ENCODE data around the gene CALM3. TPM values are rescaled to one million over a fixed set of nuclear protein-coding genes. Genes with fewer than 3 reads are reported as not detected.

Gene CALM3
- total RNA-seq, 4 donors from 2014 or later: 54.6 to 72.8 (median 63.1) TPM

GRCh38 chr19:46609511-46610412 lies 8.6 kb downstream of the CALM3 start:
- TF ChIP-seq POLR2A (IDR thresholded peaks at IDR 0.05) (no peak), CTCF (IDR thresholded peaks at IDR 0.05) (no peak)
- peak in 1 of 2 donors; percentile 74 for DNase-seq (ENCODE audit: low spot score in 2 of 2)
- no peak overlapping the region for H3K4me3 ChIP-seq (ENCODE audit: low read depth, poor library complexity, severe bottlenecking)
- intact Hi-C loops (cut with DNase I; ENCODE audit: low total_unique reads): loop anchor here (10.0 kb wide), 1 partner anchor 55 kb away; the partner anchor contains the start of gene DACT3
- 76 to 78% methylated on average over 30 of the region's 30 CpGs for WGBS, 2 donors

- 53 to 57% methylated on average over 5 of the region's 5 CpGs for WGBS, 2 donors
- no peak overlapping the region for H3K4me3 ChIP-seq (ENCODE audit: low read depth, poor library complexity, severe bottlenecking)
- intact Hi-C loops (cut with DNase I; ENCODE audit: low total_unique reads): loop anchor here (10.0 kb wide), 1 partner anchor 54 kb away; the partner anchor contains the start of gene DACT3
- DNase-seq (ENCODE audit: low spot score in 2 of 2): no peak
- TF ChIP-seq POLR2A (IDR thresholded peaks at IDR 0.05) (no peak), CTCF (IDR thresholded peaks at IDR 0.05) (no peak)
Observed at GRCh38 chr19:46610413-46610775, 9.3 kb downstream of the CALM3 start.

- no peak overlapping the region for H3K4me3 ChIP-seq (ENCODE audit: low read depth, poor library complexity, severe bottlenecking)
- WGBS, 2 donors: 65 to 66% methylated on average over 16 to 17 of the region's 17 CpGs
- TF ChIP-seq CTCF (IDR thresholded peaks at IDR 0.05): no peak
- TF ChIP-seq POLR2A (IDR thresholded peaks at IDR 0.05): no peak
- intact Hi-C loops (cut with DNase I; ENCODE audit: low total_unique reads): loop anchor here (10.0 kb wide), 1 partner anchor 54 kb away; the partner anchor contains the start of gene DACT3
- DNase-seq (ENCODE audit: low spot score in 2 of 2): peak in 1 of 2 donors; percentile 79
Observed at GRCh38 chr19:46610851-46611770, 10.0 kb downstream of the CALM3 start.

GRCh38 chr19:46611776-46612175 lies 10.6 kb downstream of the CALM3 start:
- H3K4me3 ChIP-seq (ENCODE audit: low read depth, poor library complexity, severe bottlenecking): no peak overlapping the region
- no peak for DNase-seq (ENCODE audit: low spot score in 2 of 2)
- WGBS, 2 donors: 41 to 51% methylated on average over 6 of the region's 6 CpGs
- intact Hi-C loops (cut with DNase I; ENCODE audit: low total_unique reads): loop anchor here (10.0 kb wide), 1 partner anchor 53 kb away; the partner anchor contains the start of gene DACT3
- no peak for TF ChIP-seq POLR2A (IDR thresholded peaks at IDR 0.05)
- no peak for TF ChIP-seq CTCF (IDR thresholded peaks at IDR 0.05)

- TF ChIP-seq POLR2A (IDR thresholded peaks at IDR 0.05) (no peak), CTCF (IDR thresholded peaks at IDR 0.05) (no peak)
- DNase-seq (ENCODE audit: low spot score in 2 of 2): no peak
- WGBS, 2 donors: 80 to 85% methylated on average over 22 of the region's 22 CpGs
- intact Hi-C loops (cut with DNase I; ENCODE audit: low total_unique reads): loop anchor here (10.0 kb wide), 1 partner anchor 51 kb away; the partner anchor contains the start of gene DACT3
- H3K4me3 ChIP-seq (ENCODE audit: low read depth, poor library complexity, severe bottlenecking): no peak overlapping the region
Observed at GRCh38 chr19:46613525-46613924, 12.4 kb downstream of the CALM3 start.
